Hepatocyte (in vitro differentiated cells): Measurements from ENCODE around the gene PACSIN2. TPM values are rescaled to one million over a fixed set of nuclear protein-coding genes. Genes with fewer than 3 reads are reported as not detected.

ENCODE experiments used
- DNase-seq: peaks from one replicate; pipeline ENCODE4 v3.0.0-alpha.2; 2016; ENCODE audit warnings: low spot score
- H2AFZ ChIP-seq: fragments of 200-600 bp; sonication (generic); 2 replicates; pipeline ENCODE4 v1.6.0; 2016; ENCODE audit warnings: antibody characterized with exemption, mild to moderate bottlenecking
- H3K27ac ChIP-seq: fragments of 200-600 bp; sonication (generic); 2 replicates; pipeline ENCODE4 v1.5.1; 2016; ENCODE audit warnings: mild to moderate bottlenecking
- H3K27me3 ChIP-seq: fragments of 200-600 bp; sonication (generic); 2 replicates; pipeline ENCODE4 v1.6.1; 2016
- H3K36me3 ChIP-seq: fragments of 200-600 bp; sonication (generic); replicated peaks from 2 replicates; pipeline ENCODE4 v1.5.1; 2016; ENCODE audit warnings: low read depth; ENCODE audit not compliant: insufficient read depth
- H3K4me1 ChIP-seq: fragments of 200-600 bp; sonication (generic); 2 replicates; pipeline ENCODE4 v1.5.1; 2016; ENCODE audit warnings: mild to moderate bottlenecking, moderate library complexity; ENCODE audit not compliant: insufficient read depth
- H3K4me2 ChIP-seq: fragments of 200-600 bp; sonication (generic); 2 replicates; pipeline ENCODE4 v1.6.0; 2016
- H3K4me3 ChIP-seq: fragments of 200-600 bp; sonication (generic); 2 replicates; pipeline ENCODE4 v1.5.1; 2016; ENCODE audit warnings: mild to moderate bottlenecking
- H3K79me2 ChIP-seq: fragments of 200-600 bp; sonication (generic); 2 replicates; pipeline ENCODE4 v1.6.0; 2017; ENCODE audit warnings: mild to moderate bottlenecking
- H3K9me2 ChIP-seq: fragments of 200-600 bp; sonication (generic); replicated peaks from 2 replicates; pipeline ENCODE4 v1.6.0; 2017; ENCODE audit warnings: mild to moderate bottlenecking; ENCODE audit not compliant: insufficient read depth
- H3K9me3 ChIP-seq: fragments of 200-600 bp; sonication (generic); 2 replicates; pipeline ENCODE4 v1.5.1; 2016; ENCODE audit warnings: low read depth, mild to moderate bottlenecking
- H4K20me1 ChIP-seq: fragments of 200-600 bp; sonication (generic); 2 replicates; pipeline ENCODE4 v1.6.0; 2016; ENCODE audit warnings: mild to moderate bottlenecking; ENCODE audit not compliant: insufficient read depth, poor library complexity, severe bottlenecking
- CTCF ChIP-seq: fragments of 200-600 bp; sonication (generic); IDR thresholded peaks from 2 replicates; pipeline ENCODE4 v1.5.1; 2016; ENCODE audit warnings: antibody characterized with exemption, mild to moderate bottlenecking; ENCODE audit not compliant: poor library complexity
- EZH2 ChIP-seq: fragments of 200-600 bp; sonication (generic); IDR thresholded peaks from 2 replicates; pipeline ENCODE4 v1.6.1; 2016; ENCODE audit warnings: antibody characterized with exemption, mild to moderate bottlenecking, borderline replicate concordance
- EZH2phosphoT487 ChIP-seq: fragments of 200-600 bp; sonication (generic); IDR thresholded peaks from one replicate; pipeline ENCODE4 v1.6.1; 2018; ENCODE audit warnings: antibody characterized with exemption, mild to moderate bottlenecking, low read depth, moderate library complexity; ENCODE audit not compliant: unreplicated experiment, severe bottlenecking
- WGBS: methylation state at CpG from one replicate; pipeline ENCODE4 v1.1.6; 2016; ENCODE audit warnings: low lambda C conversion rate; ENCODE audit errors: missing lambda C conversion rate; 5-methylcytosine and 5-hydroxymethylcytosine counted together
- polyA plus RNA-seq: library from polyadenylated mRNA; unstranded; fragments of >200 nt; fragmentation: Nextera tagmentation; extraction: Ambion mirVana; gene quantifications from 2 replicates; pipeline ENCODE4 v1.2.1, GENCODE V29; 2016
- total RNA-seq: library from RNA; depleted of rRNA; stranded (reverse); fragments of >200 nt; gene quantifications from 2 replicates; pipeline ENCODE4 v1.2.3, GENCODE V29; 2014

PACSIN2 gene
- total and polyA plus RNA-seq, 2 experiments from 2014 or later = 77.7 to 86.3 TPM

- DNase-seq = no peak
- Histone ChIP-seq H4K20me1 (peaks cover 26% of the 10 kb centered on the region), H3K79me2 (peaks cover 98% of the 10 kb centered on the region), H2AFZ (no peak overlapping the region), H3K9me3 (no peaks in the 10 kb centered on the region), H3K4me2 (no peak overlapping the region), H3K4me3 (no peak overlapping the region), H3K4me1 (peaks cover 15% of the 10 kb centered on the region), H3K27me3 (no peaks in the 10 kb centered on the region), H3K27ac (no peak overlapping the region), H3K36me3 (no peaks in the 10 kb centered on the region), H3K9me2 (no peaks in the 10 kb centered on the region)
- 89% methylated on average over 12 of the region's 12 CpGs for WGBS
- TF ChIP-seq CTCF = no peak
- TF ChIP-seq EZH2 = no peak
- no peak for TF ChIP-seq EZH2phosphoT487
Observed at GRCh38 chr22:42969348-42969975, 45.5 kb downstream of the PACSIN2 start.

GRCh38 chr22:42967933-42968332 lies 47.0 kb downstream of the PACSIN2 start:
- WGBS = 92% methylated on average over 8 of the region's 8 CpGs
- DNase-seq = no peak
- peaks cover 11% of the 10 kb centered on the region for H4K20me1 ChIP-seq

DNA sequence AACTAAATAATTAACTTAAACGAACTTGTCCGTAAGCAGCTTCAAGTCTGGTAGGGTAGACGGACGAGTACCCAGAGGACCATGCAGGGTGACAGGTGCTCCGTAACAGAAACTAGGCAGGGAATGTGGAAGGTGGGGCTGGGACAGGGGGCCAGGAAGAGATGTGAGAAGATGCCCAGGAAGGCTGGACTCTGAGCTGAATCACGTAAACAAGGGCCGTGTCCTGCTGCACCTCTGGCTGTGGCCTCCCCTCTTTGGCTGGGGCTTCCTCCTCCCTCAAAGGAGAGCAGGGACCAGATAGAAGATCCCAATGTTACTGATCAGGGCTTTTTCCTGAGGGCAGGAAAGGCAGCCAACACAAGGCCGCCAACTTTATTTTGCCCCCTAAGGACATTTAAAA lies 47.9 kb downstream of the PACSIN2 start:
- Histone ChIP-seq H3K4me3 (no peak overlapping the region), H3K4me1 (peaks cover 15% of the 10 kb centered on the region), H2AFZ (no peak overlapping the region), H4K20me1 (peaks cover 11% of the 10 kb centered on the region), H3K9me3 (no peaks in the 10 kb centered on the region), H3K27me3 (no peaks in the 10 kb centered on the region), H3K4me2 (no peak overlapping the region), H3K36me3 (no peaks in the 10 kb centered on the region), H3K79me2 (peaks cover 93% of the 10 kb centered on the region), H3K27ac (no peak overlapping the region), H3K9me2 (no peaks in the 10 kb centered on the region)
- TF ChIP-seq EZH2 (no peak), EZH2phosphoT487 (no peak)
- 94% methylated on average over 8 of the region's 8 CpGs for WGBS
- DNase-seq = no peak

More at GRCh38 chr22:42967933-42968332, 47.0 kb downstream of the PACSIN2 start:
- Histone ChIP-seq H3K9me3 (no peaks in the 10 kb centered on the region), H3K4me1 (peaks cover 11% of the 10 kb centered on the region), H3K27ac (no peak overlapping the region), H3K4me3 (no peak overlapping the region), H3K36me3 (no peaks in the 10 kb centered on the region), H3K9me2 (no peaks in the 10 kb centered on the region), H3K4me2 (no peak overlapping the region), H3K79me2 (peaks cover 98% of the 10 kb centered on the region), H3K27me3 (no peaks in the 10 kb centered on the region), H2AFZ (no peak overlapping the region)
- TF ChIP-seq EZH2phosphoT487 (no peak), EZH2 (no peak), CTCF (no peak)

GRCh38 chr22:42966497-42966896 lies 48.5 kb downstream of the PACSIN2 start:
- no peak overlapping the region for H3K27ac ChIP-seq
- peaks cover 11% of the 10 kb centered on the region for H4K20me1 ChIP-seq
- no peaks in the 10 kb centered on the region for H3K9me2 ChIP-seq
- no peak for DNase-seq
- H3K9me3 ChIP-seq = no peaks in the 10 kb centered on the region
- no peaks in the 10 kb centered on the region for H3K36me3 ChIP-seq
- peaks cover 95% of the 10 kb centered on the region for H3K79me2 ChIP-seq
- TF ChIP-seq CTCF = no peak
- TF ChIP-seq EZH2phosphoT487 = no peak
- TF ChIP-seq EZH2 = no peak
- H3K27me3 ChIP-seq = no peaks in the 10 kb centered on the region
- H3K4me3 ChIP-seq = no peak overlapping the region
- peaks cover 20% of the 10 kb centered on the region for H3K4me1 ChIP-seq
- 100% methylated on average over 1 of the region's 1 CpG for WGBS
- H3K4me2 ChIP-seq = no peak overlapping the region
- H2AFZ ChIP-seq = no peak overlapping the region
